K562 (cell line): ENCODE data around the gene KRTAP4-5. TPM values are rescaled to one million over a fixed set of nuclear protein-coding genes. Genes with fewer than 3 reads are reported as not detected.
"Not testable (repeated sequence)": the region's sequence is repeated elsewhere in the genome, so short reads cannot be mapped to it uniquely, and the experiment has no call there.

Experiments used
- ATAC-seq: fragments of 200-7000 bp; cut with Tn5 transposase; 3 replicates; pipeline ENCODE4 v1.9.1; 2020; ENCODE audit warnings: moderate library complexity
- BruUV-seq: library from RNA; stranded (reverse); fragments of 400-500 nt; replicated peaks from 2 replicates; lab custom pipeline; 2021; lab: Mats Ljungman, UMichigan
- CTCF ChIA-PET: fragments of 300-600 bp; formaldehyde crosslinking; extraction: SDS; loops from one replicate; lab custom pipeline; 2021; ENCODE audit warnings: low intra/inter-chr PET ratio; lab: Yijun Ruan, JAX
- POLR2A ChIA-PET: fragments of 300-600, 350-650 bp; sonication (Branson Sonifier 250); formaldehyde crosslinking; extraction: SDS; loops from one replicate; lab custom pipeline; 2021; ENCODE audit warnings: antibody characterized with exemption, inconsistent platforms; lab: Yijun Ruan, JAX
- DNase-seq, 4 experiments: peaks; one replicate each; pipeline versions ENCODE4 v3.0.0 to v3.0.0-alpha.2; 2011 to 2018; ENCODE audit warnings: low spot score in 3 of 4, mixed read lengths in 3 of 4; ENCODE audit errors: extremely low read depth in 1 of 4
- FAIRE-seq: peaks from 2 replicates; lab custom pipeline; 2011; peaks lifted over from hg19 to GRCh38; lab: Jason Lieb, UNC
- H2AFZ ChIP-seq: 2 replicates; pipeline ENCODE4 v1.6.0; 2011; ENCODE audit warnings: low read depth, low read length, control low read depth, inconsistent platforms
- H3K27ac ChIP-seq: fragments of 200-600 bp; 3 replicates; pipeline ENCODE4 v1.8.0; 2011; ENCODE audit warnings: low read depth, mild to moderate bottlenecking, control low read depth, inconsistent platforms, low read length, moderate library complexity, mixed read lengths; ENCODE audit errors: extremely low read depth
- H3K27me3 ChIP-seq, 2 experiments: fragments of 300-600 bp in 1 of 2; 2 replicates in 1 of 2; 3 replicates in 1 of 2; pipeline versions ENCODE4 v1.6.0 to v1.8.0; 2011; ENCODE audit warnings: inconsistent platforms in 2 of 2, low read length in 2 of 2, mild to moderate bottlenecking in 1 of 2, mixed read lengths in 1 of 2, moderate library complexity in 1 of 2; ENCODE audit not compliant: control insufficient read depth in 2 of 2, insufficient read depth in 2 of 2
- H3K36me3 ChIP-seq: fragments of 300-600 bp; 3 replicates; pipeline ENCODE4 v1.8.0; 2011; ENCODE audit warnings: mild to moderate bottlenecking, low read length, inconsistent platforms; ENCODE audit not compliant: control insufficient read depth, insufficient read depth
- H3K4me1 ChIP-seq, 2 experiments: fragments of 200-600 bp in 1 of 2; replicated peaks in 1 of 2; 2 replicates in 1 of 2; 3 replicates in 1 of 2; pipeline versions ENCODE4 v1.5.1 to v1.8.0; 2011; ENCODE audit warnings: inconsistent platforms in 2 of 2, low read length in 2 of 2, mild to moderate bottlenecking in 1 of 2, mixed read lengths in 1 of 2, moderate library complexity in 1 of 2; ENCODE audit not compliant: control insufficient read depth in 2 of 2, insufficient read depth in 2 of 2
- H3K4me2 ChIP-seq: 2 replicates; pipeline ENCODE4 v1.6.1; 2011; ENCODE audit warnings: low read length, control low read depth, inconsistent platforms, mixed read lengths; ENCODE audit not compliant: insufficient read depth
- H3K4me3 ChIP-seq: fragments of 200-600 bp; sonication (generic), shearing (Covaris generic); 2 replicates; pipeline ENCODE4 v1.5.1; 2016; ENCODE audit warnings: control low read depth, inconsistent platforms
- H3K79me2 ChIP-seq: fragments of 200-600 bp; 3 replicates; pipeline ENCODE4 v1.8.0; 2011; ENCODE audit warnings: low read length, inconsistent platforms; ENCODE audit not compliant: control insufficient read depth, insufficient read depth
- H3K9ac ChIP-seq, 2 experiments: 2 replicates each; pipeline versions ENCODE4 v1.6.0 to v1.6.1; 2011; ENCODE audit warnings: low read depth in 2 of 2, low read length in 2 of 2, control low read depth in 1 of 2, inconsistent platforms in 1 of 2, mild to moderate bottlenecking in 1 of 2, mixed read lengths in 1 of 2; ENCODE audit not compliant: insufficient read depth in 1 of 2
- H3K9me1 ChIP-seq: one replicate; pipeline ENCODE4 v1.6.0; 2011; ENCODE audit warnings: inconsistent platforms, mild to moderate bottlenecking, low read length, moderate library complexity; ENCODE audit not compliant: control insufficient read depth, insufficient read depth
- H3K9me3 ChIP-seq: replicated peaks from 2 replicates; pipeline ENCODE4 v1.5.1; 2011; ENCODE audit warnings: low read depth, low read length, inconsistent platforms; ENCODE audit not compliant: control insufficient read depth, insufficient read depth
- H4K20me1 ChIP-seq: replicated peaks from 2 replicates; pipeline ENCODE4 v1.6.1; 2011; ENCODE audit warnings: low read length, inconsistent platforms, mixed read lengths; ENCODE audit not compliant: control insufficient read depth, insufficient read depth
- WGBS: fragments of 100-300 bp; shearing (Covaris generic); methylation state at CpG from one replicate; pipeline ENCODE4 v1.1.6; 2016; ENCODE audit warnings: low coverage, mixed read lengths; ENCODE audit not compliant: insufficient coverage; ENCODE audit errors: missing lambda C conversion rate; 5-methylcytosine and 5-hydroxymethylcytosine counted together
- in situ Hi-C: fragments of 300-500 bp; cut with MboI; formaldehyde crosslinking; loops from 4 replicates; pipeline ENCODE4 v1.15.0; 2018; ENCODE audit warnings: inconsistent platforms, mixed read lengths
- intact Hi-C: fragments of 100-400 bp; cut with micrococcal nuclease; formaldehyde crosslinking; loops from 2 replicates; pipeline ENCODE4 v1.14.2; 2022
- polyA plus RNA-seq, 8 experiments: library from polyadenylated mRNA; depleted of rRNA in 4 of 8; stranded (reverse) in 5 of 8; unstranded in 3 of 8; fragments of >200 nt; fragmentation: Nextera tagmentation in 2 of 8; fragmentation: Illumina TruSeq in 1 of 8; extraction: Ambion mirVana in 2 of 8; extraction: Trizol in 1 of 8; gene quantifications; 2 replicates each; pipeline versions ENCODE4 v1.2.1 to v1.2.3, GENCODE V29; 2011 to 2014; ENCODE audit warnings: inconsistent platforms in 1 of 8, missing spikeins in 1 of 8
- small RNA-seq: library from RNA; depleted of rRNA; stranded (forward); fragments of <200 nt; gene quantifications from one replicate; pipeline ENCODE3, GENCODE V24; 2014
- total RNA-seq, 7 experiments: library from RNA; depleted of rRNA in 6 of 7; stranded (reverse); fragments of >200 nt in 6 of 7; fragmentation: Illumina TruSeq in 2 of 7; extraction: Trizol in 2 of 7; gene quantifications; 2 replicates each; pipeline versions ENCODE4 v1.2.1 to v1.2.3, GENCODE V29; 2011 to 2021; ENCODE audit warnings: low replicate concordance in 1 of 7

KRTAP4-5 gene
- total and polyA plus RNA-seq, 9 of the 15 experiments (the other 6 are each of a cell fraction or from before 2014, with no cell fraction given) = not detected

DNA sequence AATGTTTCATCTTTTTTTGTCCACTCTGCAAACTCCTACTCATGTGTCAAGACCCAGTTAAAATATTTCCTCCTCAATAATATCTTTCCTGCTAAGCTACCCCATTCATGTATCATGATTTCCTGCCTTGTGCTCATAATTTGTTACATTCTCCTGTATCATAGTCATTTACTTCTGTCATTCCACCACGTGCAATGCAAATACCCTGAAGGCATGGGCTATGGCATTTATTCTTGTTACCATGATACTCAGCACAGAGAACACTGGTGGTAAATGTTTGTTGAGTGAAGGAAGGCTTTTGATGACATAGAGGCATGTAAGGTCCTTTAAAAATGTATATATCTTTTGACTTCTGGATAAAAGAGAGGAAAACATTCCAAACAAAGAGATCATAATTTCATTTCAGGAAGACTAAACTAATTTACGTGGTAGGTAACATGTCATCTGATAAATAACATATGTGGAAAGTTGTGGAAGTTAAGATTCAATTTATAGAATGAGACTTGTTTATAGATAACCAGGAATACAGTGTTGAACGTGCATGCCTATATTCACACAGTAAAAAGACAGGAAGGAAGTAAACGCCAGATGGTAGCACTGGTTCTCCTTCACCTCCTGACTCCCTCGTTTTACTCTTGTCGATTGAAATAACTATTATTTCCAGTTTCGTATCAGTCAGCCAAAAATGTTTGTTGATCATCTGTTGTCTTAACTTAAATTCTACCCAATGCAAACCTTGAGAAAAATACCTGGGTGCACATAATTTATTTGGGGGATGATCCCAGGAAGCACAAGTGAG lies 49.7 kb downstream of the KRTAP4-5 start:
- DNase-seq, BruUV-seq, H4K20me1 ChIP-seq, H3K27me3 ChIP-seq, H3K9ac ChIP-seq, H3K9me1 ChIP-seq, H3K4me3 ChIP-seq, ATAC-seq, H3K27ac ChIP-seq, intact Hi-C loops, H3K4me2 ChIP-seq, H3K79me2 ChIP-seq, H3K36me3 ChIP-seq, in situ Hi-C loops, FAIRE-seq, H2AFZ ChIP-seq, H3K9me3 ChIP-seq, POLR2A ChIA-PET, CTCF ChIA-PET, H3K4me1 ChIP-seq: not testable (repeated sequence)
- WGBS = 0% methylated on average over 6 of the region's 7 CpGs

Small RNA genes within 50 kb of the gene (small RNA-seq; reads per million reads assigned to genes)
- gene KRTAP4-17P = not detected

Other genes with a start within 250 kb of the KRTAP4-5 start
Only the 7 nearest of the 40 such genes appear.
- not detected in 2 replicates for gene KRTAP4-11, start 31.5 kb downstream of the KRTAP4-5 start, total RNA-seq (2014; rRNA removed)
- not detected in 2 replicates for gene KRTAP4-11, start 31.5 kb downstream of the KRTAP4-5 start, total RNA-seq (2014; rRNA removed; fragmentation: Illumina TruSeq; extraction: Trizol)
- not detected in 2 replicates for gene KRTAP4-11, start 31.5 kb downstream of the KRTAP4-5 start, total RNA-seq (2015; rRNA removed; fragmentation: Illumina TruSeq; extraction: Trizol)
- not detected in 2 replicates for gene KRTAP4-11, start 31.5 kb downstream of the KRTAP4-5 start, total RNA-seq (2021)
- not detected in 2 replicates for gene KRTAP4-11, start 31.5 kb downstream of the KRTAP4-5 start, polyA plus RNA-seq (2011; rRNA removed)
- gene KRTAP4-11, start 31.5 kb downstream of the KRTAP4-5 start, polyA plus RNA-seq (2014; fragmentation: Illumina TruSeq; extraction: Trizol) = not detected in 2 replicates
- gene KRTAP4-11, start 31.5 kb downstream of the KRTAP4-5 start, polyA plus RNA-seq (2014; fragmentation: Nextera tagmentation; extraction: Ambion mirVana) = not detected
- not detected in 2 replicates for gene KRTAP4-11, start 31.5 kb downstream of the KRTAP4-5 start, polyA plus RNA-seq (2014; rRNA removed)
- not detected in 2 replicates for gene KRTAP4-12, start 25.6 kb downstream of the KRTAP4-5 start, total RNA-seq (2014; rRNA removed)
- not detected in 2 replicates for gene KRTAP4-12, start 25.6 kb downstream of the KRTAP4-5 start, total RNA-seq (2014; rRNA removed; fragmentation: Illumina TruSeq; extraction: Trizol)
- not detected in 2 replicates for gene KRTAP4-12, start 25.6 kb downstream of the KRTAP4-5 start, total RNA-seq (2015; rRNA removed; fragmentation: Illumina TruSeq; extraction: Trizol)
- gene KRTAP4-12, start 25.6 kb downstream of the KRTAP4-5 start, total RNA-seq (2021) = not detected in 2 replicates
- not detected in 2 replicates for gene KRTAP4-12, start 25.6 kb downstream of the KRTAP4-5 start, polyA plus RNA-seq (2011; rRNA removed)
- gene KRTAP4-12, start 25.6 kb downstream of the KRTAP4-5 start, polyA plus RNA-seq (2014; fragmentation: Illumina TruSeq; extraction: Trizol) = not detected in 2 replicates
- gene KRTAP4-12, start 25.6 kb downstream of the KRTAP4-5 start, polyA plus RNA-seq (2014; fragmentation: Nextera tagmentation; extraction: Ambion mirVana) = not detected
- not detected in 2 replicates for gene KRTAP4-12, start 25.6 kb downstream of the KRTAP4-5 start, polyA plus RNA-seq (2014; rRNA removed)
- gene KRTAP4-6, start 9.3 kb downstream of the KRTAP4-5 start, total RNA-seq (2014; rRNA removed) = not detected in 2 replicates
- not detected in 2 replicates for gene KRTAP4-6, start 9.3 kb downstream of the KRTAP4-5 start, total RNA-seq (2014; rRNA removed; fragmentation: Illumina TruSeq; extraction: Trizol)
- gene KRTAP4-6, start 9.3 kb downstream of the KRTAP4-5 start, total RNA-seq (2015; rRNA removed; fragmentation: Illumina TruSeq; extraction: Trizol) = not detected in 2 replicates
- gene KRTAP4-6, start 9.3 kb downstream of the KRTAP4-5 start, total RNA-seq (2021) = not detected in 2 replicates
- gene KRTAP4-6, start 9.3 kb downstream of the KRTAP4-5 start, polyA plus RNA-seq (2011; rRNA removed) = not detected in 2 replicates
- not detected in 2 replicates for gene KRTAP4-6, start 9.3 kb downstream of the KRTAP4-5 start, polyA plus RNA-seq (2014; fragmentation: Illumina TruSeq; extraction: Trizol)
- not detected for gene KRTAP4-6, start 9.3 kb downstream of the KRTAP4-5 start, polyA plus RNA-seq (2014; fragmentation: Nextera tagmentation; extraction: Ambion mirVana)
- gene KRTAP4-6, start 9.3 kb downstream of the KRTAP4-5 start, polyA plus RNA-seq (2014; rRNA removed) = not detected in 2 replicates
- gene KRTAP4-4, start 10.9 kb upstream of the KRTAP4-5 start, total RNA-seq (2014; rRNA removed) = not detected in 2 replicates
- gene KRTAP4-4, start 10.9 kb upstream of the KRTAP4-5 start, total RNA-seq (2014; rRNA removed; fragmentation: Illumina TruSeq; extraction: Trizol) = not detected in 2 replicates
- gene KRTAP4-4, start 10.9 kb upstream of the KRTAP4-5 start, total RNA-seq (2015; rRNA removed; fragmentation: Illumina TruSeq; extraction: Trizol) = not detected in 2 replicates
- gene KRTAP4-4, start 10.9 kb upstream of the KRTAP4-5 start, total RNA-seq (2021) = not detected in 2 replicates
- gene KRTAP4-4, start 10.9 kb upstream of the KRTAP4-5 start, polyA plus RNA-seq (2011; rRNA removed) = not detected in 2 replicates
- gene KRTAP4-4, start 10.9 kb upstream of the KRTAP4-5 start, polyA plus RNA-seq (2014; fragmentation: Illumina TruSeq; extraction: Trizol) = not detected in 2 replicates
- not detected for gene KRTAP4-4, start 10.9 kb upstream of the KRTAP4-5 start, polyA plus RNA-seq (2014; fragmentation: Nextera tagmentation; extraction: Ambion mirVana)
- gene KRTAP4-4, start 10.9 kb upstream of the KRTAP4-5 start, polyA plus RNA-seq (2014; rRNA removed) = not detected in 2 replicates
- gene KRTAP4-3, start 18.4 kb upstream of the KRTAP4-5 start, total RNA-seq (2014; rRNA removed) = not detected in 2 replicates
- not detected in 2 replicates for gene KRTAP4-3, start 18.4 kb upstream of the KRTAP4-5 start, total RNA-seq (2014; rRNA removed; fragmentation: Illumina TruSeq; extraction: Trizol)
- not detected in 2 replicates for gene KRTAP4-3, start 18.4 kb upstream of the KRTAP4-5 start, total RNA-seq (2015; rRNA removed; fragmentation: Illumina TruSeq; extraction: Trizol)
- gene KRTAP4-3, start 18.4 kb upstream of the KRTAP4-5 start, total RNA-seq (2021) = not detected in 2 replicates
- gene KRTAP4-3, start 18.4 kb upstream of the KRTAP4-5 start, polyA plus RNA-seq (2011; rRNA removed) = not detected in 2 replicates
- not detected in 2 replicates for gene KRTAP4-3, start 18.4 kb upstream of the KRTAP4-5 start, polyA plus RNA-seq (2014; fragmentation: Illumina TruSeq; extraction: Trizol)
- gene KRTAP4-3, start 18.4 kb upstream of the KRTAP4-5 start, polyA plus RNA-seq (2014; fragmentation: Nextera tagmentation; extraction: Ambion mirVana) = not detected
- not detected in 2 replicates for gene KRTAP4-3, start 18.4 kb upstream of the KRTAP4-5 start, polyA plus RNA-seq (2014; rRNA removed)
- not detected in 2 replicates for gene KRTAP4-2, start 28.4 kb upstream of the KRTAP4-5 start, total RNA-seq (2014; rRNA removed)
- gene KRTAP4-2, start 28.4 kb upstream of the KRTAP4-5 start, total RNA-seq (2014; rRNA removed; fragmentation: Illumina TruSeq; extraction: Trizol) = not detected in 2 replicates
- gene KRTAP4-2, start 28.4 kb upstream of the KRTAP4-5 start, total RNA-seq (2015; rRNA removed; fragmentation: Illumina TruSeq; extraction: Trizol) = not detected in 2 replicates
- gene KRTAP4-2, start 28.4 kb upstream of the KRTAP4-5 start, total RNA-seq (2021) = not detected in 2 replicates
- not detected in 2 replicates for gene KRTAP4-2, start 28.4 kb upstream of the KRTAP4-5 start, polyA plus RNA-seq (2011; rRNA removed)
- gene KRTAP4-2, start 28.4 kb upstream of the KRTAP4-5 start, polyA plus RNA-seq (2014; fragmentation: Illumina TruSeq; extraction: Trizol) = not detected in 2 replicates
- not detected for gene KRTAP4-2, start 28.4 kb upstream of the KRTAP4-5 start, polyA plus RNA-seq (2014; fragmentation: Nextera tagmentation; extraction: Ambion mirVana)
- gene KRTAP4-2, start 28.4 kb upstream of the KRTAP4-5 start, polyA plus RNA-seq (2014; rRNA removed) = not detected in 2 replicates
- not detected in 2 replicates for gene KRTAP4-1, start 35.1 kb upstream of the KRTAP4-5 start, total RNA-seq (2014; rRNA removed)
- gene KRTAP4-1, start 35.1 kb upstream of the KRTAP4-5 start, total RNA-seq (2014; rRNA removed; fragmentation: Illumina TruSeq; extraction: Trizol) = not detected in 2 replicates
- gene KRTAP4-1, start 35.1 kb upstream of the KRTAP4-5 start, total RNA-seq (2015; rRNA removed; fragmentation: Illumina TruSeq; extraction: Trizol) = not detected in 2 replicates
- gene KRTAP4-1, start 35.1 kb upstream of the KRTAP4-5 start, total RNA-seq (2021) = not detected in 2 replicates
- not detected in 2 replicates for gene KRTAP4-1, start 35.1 kb upstream of the KRTAP4-5 start, polyA plus RNA-seq (2011; rRNA removed)
- not detected in 2 replicates for gene KRTAP4-1, start 35.1 kb upstream of the KRTAP4-5 start, polyA plus RNA-seq (2014; fragmentation: Illumina TruSeq; extraction: Trizol)
- gene KRTAP4-1, start 35.1 kb upstream of the KRTAP4-5 start, polyA plus RNA-seq (2014; fragmentation: Nextera tagmentation; extraction: Ambion mirVana) = not detected
- 0.09 TPM in 1 of 2 replicates, not detected in the other for gene KRTAP4-1, start 35.1 kb upstream of the KRTAP4-5 start, polyA plus RNA-seq (2014; rRNA removed)